HEK293 (cell line): ENCODE measurements around the gene CXCL16.

Source experiments
- CTCF ChIA-PET: fragments of 350-600 bp; formaldehyde crosslinking; extraction: SDS; loops from one replicate; lab custom pipeline; 2021; ENCODE audit warnings: antibody characterized with exemption; lab: Yijun Ruan, JAX
- POLR2A ChIA-PET: fragments of 300-600 bp; formaldehyde crosslinking; extraction: SDS; loops from one replicate; lab custom pipeline; 2020; ENCODE audit warnings: antibody characterized with exemption, inconsistent platforms; lab: Yijun Ruan, JAX
- H3K27ac ChIP-seq: fragments of 200-500 bp; sonication (Bioruptor generic); 2 replicates; pipeline ENCODE4 v1.5.1; 2014; ENCODE audit warnings: low read depth, low read length, control low read depth, inconsistent platforms; ENCODE audit errors: extremely low read depth
- H3K36me3 ChIP-seq, 2 experiments: fragments of 200-500 bp in 1 of 2; sonication (Bioruptor generic) in 1 of 2; 1 replicate in 1 of 2; 2 replicates in 1 of 2; pipeline ENCODE4 v1.5.1; 2014 to 2017; ENCODE audit warnings: inconsistent platforms in 2 of 2, low read length in 2 of 2; ENCODE audit not compliant: control insufficient read depth in 2 of 2, insufficient read depth in 1 of 2
- H3K4me1 ChIP-seq: fragments of 200-500 bp; sonication (Bioruptor generic); 2 replicates; pipeline ENCODE4 v1.5.1; 2014; ENCODE audit warnings: mild to moderate bottlenecking, low read length, inconsistent platforms; ENCODE audit not compliant: control insufficient read depth, insufficient read depth
- H3K4me3 ChIP-seq: 2 replicates; pipeline ENCODE4 v1.5.1; 2011; ENCODE audit warnings: low read depth, mild to moderate bottlenecking, control low read depth, low read length, moderate library complexity
- H3K9me3 ChIP-seq: fragments of 200-500 bp; sonication (Bioruptor generic); 2 replicates; pipeline ENCODE4 v1.5.1; 2014; ENCODE audit warnings: low read depth, low read length, inconsistent platforms; ENCODE audit not compliant: control insufficient read depth, insufficient read depth
- EGR2 ChIP-seq: fragments of 450-650 bp; formaldehyde crosslinking; IDR thresholded peaks from 2 replicates; pipeline ENCODE4 v1.5.1; 2016; ENCODE audit warnings: low read depth, missing biosample characterization, missing genetic modification characterization
- OSR2 ChIP-seq: fragments of 450-650 bp; formaldehyde crosslinking; IDR thresholded peaks from 2 replicates; pipeline ENCODE4 v1.5.1; 2016; ENCODE audit warnings: missing biosample characterization, missing genetic modification characterization
- ZBTB20 ChIP-seq: fragments of 450-650 bp; formaldehyde crosslinking; IDR thresholded peaks from 2 replicates; pipeline ENCODE4 v1.5.1; 2016; ENCODE audit warnings: missing biosample characterization, missing genetic modification characterization
- ZBTB48 ChIP-seq: fragments of 450-650 bp; formaldehyde crosslinking; IDR thresholded peaks from 2 replicates; pipeline ENCODE4 v1.5.1; 2016; ENCODE audit warnings: missing biosample characterization, missing genetic modification characterization
- ZFHX2 ChIP-seq: fragments of 450-650 bp; formaldehyde crosslinking; conservative IDR thresholded peaks from 2 replicates; pipeline ENCODE4 v1.5.1; 2016; ENCODE audit warnings: missing biosample characterization, missing genetic modification characterization
- ZNF140 ChIP-seq: fragments of 450-650 bp; formaldehyde crosslinking; IDR thresholded peaks from 2 replicates; pipeline ENCODE4 v1.5.1; 2016; ENCODE audit warnings: missing biosample characterization, missing genetic modification characterization
- ZNF169 ChIP-seq: fragments of 450-650 bp; formaldehyde crosslinking; IDR thresholded peaks from 2 replicates; pipeline ENCODE4 v1.5.1; 2016; ENCODE audit warnings: missing biosample characterization, missing genetic modification characterization
- ZNF280C ChIP-seq: fragments of 450-650 bp; formaldehyde crosslinking; IDR thresholded peaks from 2 replicates; pipeline ENCODE4 v1.5.1; 2016; ENCODE audit warnings: missing biosample characterization, missing genetic modification characterization
- ZNF292 ChIP-seq: fragments of 450-650 bp; formaldehyde crosslinking; IDR thresholded peaks from 2 replicates; pipeline ENCODE4 v1.5.1; 2016; ENCODE audit warnings: low read depth, missing biosample characterization, missing genetic modification characterization, borderline replicate concordance
- ZNF394 ChIP-seq: fragments of 450-650 bp; formaldehyde crosslinking; IDR thresholded peaks from 2 replicates; pipeline ENCODE4 v1.5.1; 2016; ENCODE audit warnings: missing biosample characterization, missing genetic modification characterization, mild to moderate bottlenecking, moderate library complexity, borderline replicate concordance
- ZNF416 ChIP-seq: fragments of 450-650 bp; formaldehyde crosslinking; IDR thresholded peaks from 2 replicates; pipeline ENCODE4 v1.5.1; 2016; ENCODE audit warnings: missing biosample characterization, missing genetic modification characterization
- ZNF555 ChIP-seq: fragments of 450-650 bp; formaldehyde crosslinking; conservative IDR thresholded peaks from 2 replicates; pipeline ENCODE4 v1.5.1; 2017; ENCODE audit warnings: missing biosample characterization, mild to moderate bottlenecking, missing genetic modification characterization, inconsistent platforms
- ZNF600 ChIP-seq: fragments of 450-650 bp; formaldehyde crosslinking; IDR thresholded peaks from 2 replicates; pipeline ENCODE4 v1.5.1; 2016; ENCODE audit warnings: missing biosample characterization, missing genetic modification characterization
- ZNF768 ChIP-seq: fragments of 450-650 bp; formaldehyde crosslinking; IDR thresholded peaks from 2 replicates; pipeline ENCODE4 v1.5.1; 2018; ENCODE audit warnings: missing biosample characterization, mild to moderate bottlenecking, missing genetic modification characterization
- ZNF837 ChIP-seq: fragments of 450-650 bp; formaldehyde crosslinking; IDR thresholded peaks from 2 replicates; pipeline ENCODE4 v1.5.1; 2016; ENCODE audit warnings: missing biosample characterization, missing genetic modification characterization
- TF ChIP-seq, protein P1 (sequence below): fragments of 450-650 bp; formaldehyde crosslinking; IDR thresholded peaks from 2 replicates; pipeline ENCODE4 v1.5.1; 2016; ENCODE audit warnings: missing biosample characterization, missing genetic modification characterization

CXCL16 gene

DNA sequence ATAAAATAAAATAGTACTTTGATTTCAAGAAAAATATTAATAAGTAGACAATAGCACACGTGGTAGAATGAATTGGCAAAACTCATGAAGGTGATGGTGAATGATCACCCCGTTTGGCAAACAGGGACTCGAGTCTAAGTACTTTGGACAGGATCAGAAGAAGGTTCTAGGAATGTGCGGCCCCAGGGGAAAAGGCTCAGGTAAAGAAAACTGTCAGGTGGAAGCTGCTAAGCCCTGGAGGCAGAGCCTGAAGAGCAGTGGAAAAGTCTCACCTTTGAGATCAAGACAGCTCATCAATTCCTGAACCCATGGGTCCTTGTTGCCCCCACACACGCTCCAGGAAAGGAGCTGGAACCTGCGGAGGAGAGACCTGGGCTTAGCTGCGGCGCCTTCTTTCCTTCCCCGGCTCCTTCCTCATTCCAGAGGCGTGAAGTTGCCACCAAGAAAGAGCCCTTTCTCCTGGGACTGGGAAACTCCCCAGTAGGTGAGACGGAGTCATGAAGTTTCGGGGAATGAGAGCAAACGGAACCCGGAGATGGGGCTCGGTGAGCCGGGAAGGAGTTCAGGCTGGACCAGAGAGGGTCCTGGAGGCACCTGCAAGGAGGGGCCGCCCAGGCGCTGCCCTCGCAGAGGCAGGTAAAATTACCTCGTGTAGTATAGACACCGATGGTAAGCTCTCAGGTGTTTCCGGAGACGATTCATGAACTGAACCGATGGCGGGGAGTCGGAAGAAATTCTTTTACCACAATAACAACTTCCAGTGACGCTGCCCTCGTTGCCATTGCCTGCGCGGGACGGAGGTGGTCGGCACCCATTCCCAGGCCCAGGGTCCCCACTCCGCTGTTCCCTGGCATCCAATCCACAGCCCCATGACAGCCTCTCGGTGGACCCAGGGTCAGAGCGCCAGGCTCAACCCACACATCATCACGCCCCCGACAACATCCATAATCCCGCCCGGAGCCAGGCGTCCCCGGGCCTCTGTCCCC, 1.3 kb downstream of the CXCL16 start:
- peaks cover 0 to 11% of the 10 kb centered on the region in 2 experiments; a peak in 1 of 3 replicates for H3K36me3 ChIP-seq
- ChIA-PET CTCF (interaction anchor here (0.6 to 1.6 kb wide), 5 partner anchors 11 to 161 kb away, joined by 3 to 6 read pairs (median 3); partner anchors contain the start of gene C17orf107), POLR2A (interaction anchor here (0.6 to 1.8 kb wide), 4 partner anchors 28 to 69 kb away, joined by 3 to 7 read pairs (median 4); no protein-coding TSS in a partner anchor)
- H3K4me1 ChIP-seq: peaks cover 8% of the 10 kb centered on the region
- H3K4me3 ChIP-seq: peak overlapping the region; percentile 62
- TF ChIP-seq ZNF169: no peak
- TF ChIP-seq ZNF280C (tag by site-specific recombination): no peak
- no peak for TF ChIP-seq ZNF555
- peak; percentile 30; the same call in 1 of the 2 replicates for TF ChIP-seq ZFHX2
- TF ChIP-seq EGR2 (tag by site-specific recombination): peak; percentile 48
- H3K9me3 ChIP-seq: no peaks in the 10 kb centered on the region
- no peak overlapping the region for H3K27ac ChIP-seq

- POLR2A ChIA-PET: interaction anchor here (0.6 to 1.9 kb wide), 5 partner anchors 26 to 61 kb away, joined by 3 to 6 read pairs (median 3); partner anchors contain the start of genes ARRB2 and PSMB6
- peaks cover 9 to 11% of the 10 kb centered on the region in 2 experiments; a peak in 2 of 3 replicates for H3K36me3 ChIP-seq
- H3K27ac ChIP-seq: no peak overlapping the region
- TF ChIP-seq, protein P1, sequence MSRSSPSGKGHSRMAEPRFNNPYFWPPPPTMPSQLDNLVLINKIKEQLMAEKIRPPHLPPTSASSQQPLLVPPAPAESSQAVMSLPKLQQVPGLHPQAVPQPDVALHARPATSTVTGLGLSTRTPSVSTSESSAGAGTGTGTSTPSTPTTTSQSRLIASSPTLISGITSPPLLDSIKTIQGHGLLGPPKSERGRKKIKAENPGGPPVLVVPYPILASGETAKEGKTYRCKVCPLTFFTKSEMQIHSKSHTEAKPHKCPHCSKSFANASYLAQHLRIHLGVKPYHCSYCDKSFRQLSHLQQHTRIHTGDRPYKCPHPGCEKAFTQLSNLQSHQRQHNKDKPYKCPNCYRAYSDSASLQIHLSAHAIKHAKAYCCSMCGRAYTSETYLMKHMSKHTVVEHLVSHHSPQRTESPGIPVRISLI (tag by site-specific recombination): no peak
- no peak for TF ChIP-seq ZNF140 (tag by site-specific recombination)
- TF ChIP-seq ZNF394 (tag by site-specific recombination): peak; percentile 62; the same call in 1 of the 2 replicates
- TF ChIP-seq ZBTB48 (tag by site-specific recombination): 0 out of 2 replicates have a peak, but pooled peaks have one; percentile 22
- TF ChIP-seq ZNF416 (tag by site-specific recombination): no peak
- no peak for TF ChIP-seq ZNF837 (tag by site-specific recombination)
- no peak for TF ChIP-seq ZBTB20
- TF ChIP-seq ZNF768 (tag by site-specific recombination): no peak
- peak; percentile 66; the same call in 1 of the 2 replicates for TF ChIP-seq ZNF600
- TF ChIP-seq ZNF292 (tag by site-specific recombination): no peak
- TF ChIP-seq OSR2 (tag by site-specific recombination): 0 out of 2 replicates have a peak, but pooled peaks have one; percentile 22
- TF ChIP-seq, all 188 proteins: peak for 4
- CTCF ChIA-PET: interaction anchor here (0.5 to 2.1 kb wide), 8 partner anchors 51 to 1097 kb away, joined by 3 to 10 read pairs (median 4); partner anchors contain the start of gene VMO1
- Histone ChIP-seq H3K4me3 (no peak overlapping the region), H3K9me3 (no peaks in the 10 kb centered on the region), H3K4me1 (peaks cover 4% of the 10 kb centered on the region; the same call in 1 of the 2 replicates)
These were observed 3.7 kb downstream of the CXCL16 start for GRCh38 chr17:4735876-4736651.
